ENCODE data around the gene FUZ. TPM values are rescaled to one million over a fixed set of nuclear protein-coding genes. Genes with fewer than 3 reads are reported as not detected.

FUZ gene
- total and polyA plus RNA-seq, 4 donors = 18.4 to 36.8 (median 30.2) TPM

DNA sequence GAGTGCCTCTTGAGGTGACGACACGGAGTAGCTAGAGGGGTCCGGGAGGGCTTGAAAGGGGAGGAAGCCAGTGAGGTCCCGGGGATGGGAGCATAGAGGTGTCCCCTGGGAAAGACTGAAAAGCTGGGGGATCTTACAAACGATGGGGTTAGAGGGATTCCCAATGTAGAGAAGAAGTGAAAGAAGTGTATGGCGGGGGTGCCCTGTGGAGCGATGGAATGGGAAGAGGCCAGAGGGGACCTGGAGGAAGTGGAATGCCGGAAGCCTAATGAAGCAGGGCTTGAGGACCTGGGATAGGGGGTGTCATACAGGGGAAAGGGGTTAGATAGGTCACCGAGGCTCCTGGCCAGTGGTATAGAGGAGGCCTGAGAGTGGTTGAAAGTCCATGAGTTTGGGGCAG, 45.7 kb downstream of the FUZ start:
- Histone ChIP-seq H3K27me3 (ENCODE audit: control insufficient read depth in 3 of 3, insufficient read depth in 3 of 3, low read length in 2 of 3) (no peaks in the 10 kb centered on the region), H3K36me3 (ENCODE audit: control insufficient read depth in 4 of 4, insufficient read depth in 4 of 4, low read length in 4 of 4) (peaks cover 0 to 2% (median 0%) of the 10 kb centered on the region in 4 donors), H3K4me1 (ENCODE audit: control insufficient read depth in 5 of 5, insufficient read depth in 5 of 5, low read length in 5 of 5) (peaks cover 0 to 22% (median 5%) of the 10 kb centered on the region in 5 donors), H3K27ac (ENCODE audit: low read depth in 1 of 2, low read length in 1 of 2) (peak overlapping the region; percentile 17 to 89), H3K9ac (ENCODE audit: insufficient read depth in 1 of 2, low read length in 2 of 2) (peak overlapping the region; percentile 86 to 91), H3K4me3 (peak overlapping the region; percentile 82), H3K9me3 (ENCODE audit: control insufficient read depth in 4 of 4, insufficient read depth in 3 of 4, low read length in 3 of 4) (no peaks in the 10 kb centered on the region)
- ATAC-seq (ENCODE audit: insufficient read depth, low FRiP score) (no peak), DNase-seq (peak in 2 of 3 donors; percentile 18 to 32)
- WGBS, 2 donors = 0 to 3% methylated on average over 9 of the region's 9 CpGs
- TF ChIP-seq, protein P1, sequence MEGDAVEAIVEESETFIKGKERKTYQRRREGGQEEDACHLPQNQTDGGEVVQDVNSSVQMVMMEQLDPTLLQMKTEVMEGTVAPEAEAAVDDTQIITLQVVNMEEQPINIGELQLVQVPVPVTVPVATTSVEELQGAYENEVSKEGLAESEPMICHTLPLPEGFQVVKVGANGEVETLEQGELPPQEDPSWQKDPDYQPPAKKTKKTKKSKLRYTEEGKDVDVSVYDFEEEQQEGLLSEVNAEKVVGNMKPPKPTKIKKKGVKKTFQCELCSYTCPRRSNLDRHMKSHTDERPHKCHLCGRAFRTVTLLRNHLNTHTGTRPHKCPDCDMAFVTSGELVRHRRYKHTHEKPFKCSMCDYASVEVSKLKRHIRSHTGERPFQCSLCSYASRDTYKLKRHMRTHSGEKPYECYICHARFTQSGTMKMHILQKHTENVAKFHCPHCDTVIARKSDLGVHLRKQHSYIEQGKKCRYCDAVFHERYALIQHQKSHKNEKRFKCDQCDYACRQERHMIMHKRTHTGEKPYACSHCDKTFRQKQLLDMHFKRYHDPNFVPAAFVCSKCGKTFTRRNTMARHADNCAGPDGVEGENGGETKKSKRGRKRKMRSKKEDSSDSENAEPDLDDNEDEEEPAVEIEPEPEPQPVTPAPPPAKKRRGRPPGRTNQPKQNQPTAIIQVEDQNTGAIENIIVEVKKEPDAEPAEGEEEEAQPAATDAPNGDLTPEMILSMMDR (IDR thresholded peaks at IDR 0.05; ENCODE audit: control extremely low read depth, extremely low read depth) = no peak

DNA sequence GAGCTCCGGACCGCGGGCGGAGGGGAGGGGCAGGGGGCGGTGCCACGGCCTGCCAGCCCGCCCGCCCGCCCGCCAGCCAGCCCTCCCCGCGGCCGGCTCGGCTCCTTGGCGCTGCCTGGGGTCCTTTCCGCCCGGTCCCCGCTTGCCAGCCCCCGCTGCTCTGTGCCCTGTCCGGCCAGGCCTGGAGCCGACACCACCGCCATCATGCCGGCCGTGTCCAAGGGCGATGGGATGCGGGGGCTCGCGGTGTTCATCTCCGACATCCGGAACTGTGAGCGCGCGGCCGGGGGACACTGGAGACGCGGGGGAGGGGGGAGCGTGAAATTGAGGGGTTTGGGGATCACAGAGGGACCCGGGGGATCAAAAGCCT, 46.2 kb downstream of the FUZ start, which contains the start of gene AP2A1:
Gene AP2A1, plus strand, starts transcription at position 72 of the 370 bp plus-strand sequence. Its CDS starts 133 bp downstream, at position 205.
- no peak for ATAC-seq (ENCODE audit: insufficient read depth, low FRiP score)
- no peaks in the 10 kb centered on the region for H3K9me3 ChIP-seq (ENCODE audit: control insufficient read depth in 4 of 4, insufficient read depth in 3 of 4, low read length in 3 of 4)
- TF ChIP-seq, protein P1 (IDR thresholded peaks at IDR 0.05; ENCODE audit: control extremely low read depth, extremely low read depth) = no peak
- peaks cover 0 to 23% (median 5%) of the 10 kb centered on the region in 5 donors for H3K4me1 ChIP-seq (ENCODE audit: control insufficient read depth in 5 of 5, insufficient read depth in 5 of 5, low read length in 5 of 5)
- no peaks in the 10 kb centered on the region for H3K27me3 ChIP-seq (ENCODE audit: control insufficient read depth in 3 of 3, insufficient read depth in 3 of 3, low read length in 2 of 3)
- DNase-seq = no peak
- WGBS, 2 donors = 2% methylated on average over 29 to 35 of the region's 38 CpGs
- peak within 1 kb of the TSS; percentile 86 to 91 for H3K9ac ChIP-seq (ENCODE audit: insufficient read depth in 1 of 2, low read length in 2 of 2)
- peak within 1 kb of the TSS; percentile 82 for H3K4me3 ChIP-seq
- peak within 1 kb of the TSS; percentile 92 to 98 for H3K27ac ChIP-seq (ENCODE audit: low read depth in 1 of 2, low read length in 1 of 2)
- peaks cover 0 to 2% (median 0%) of the 10 kb centered on the region in 4 donors for H3K36me3 ChIP-seq (ENCODE audit: control insufficient read depth in 4 of 4, insufficient read depth in 4 of 4, low read length in 4 of 4)

DNA sequence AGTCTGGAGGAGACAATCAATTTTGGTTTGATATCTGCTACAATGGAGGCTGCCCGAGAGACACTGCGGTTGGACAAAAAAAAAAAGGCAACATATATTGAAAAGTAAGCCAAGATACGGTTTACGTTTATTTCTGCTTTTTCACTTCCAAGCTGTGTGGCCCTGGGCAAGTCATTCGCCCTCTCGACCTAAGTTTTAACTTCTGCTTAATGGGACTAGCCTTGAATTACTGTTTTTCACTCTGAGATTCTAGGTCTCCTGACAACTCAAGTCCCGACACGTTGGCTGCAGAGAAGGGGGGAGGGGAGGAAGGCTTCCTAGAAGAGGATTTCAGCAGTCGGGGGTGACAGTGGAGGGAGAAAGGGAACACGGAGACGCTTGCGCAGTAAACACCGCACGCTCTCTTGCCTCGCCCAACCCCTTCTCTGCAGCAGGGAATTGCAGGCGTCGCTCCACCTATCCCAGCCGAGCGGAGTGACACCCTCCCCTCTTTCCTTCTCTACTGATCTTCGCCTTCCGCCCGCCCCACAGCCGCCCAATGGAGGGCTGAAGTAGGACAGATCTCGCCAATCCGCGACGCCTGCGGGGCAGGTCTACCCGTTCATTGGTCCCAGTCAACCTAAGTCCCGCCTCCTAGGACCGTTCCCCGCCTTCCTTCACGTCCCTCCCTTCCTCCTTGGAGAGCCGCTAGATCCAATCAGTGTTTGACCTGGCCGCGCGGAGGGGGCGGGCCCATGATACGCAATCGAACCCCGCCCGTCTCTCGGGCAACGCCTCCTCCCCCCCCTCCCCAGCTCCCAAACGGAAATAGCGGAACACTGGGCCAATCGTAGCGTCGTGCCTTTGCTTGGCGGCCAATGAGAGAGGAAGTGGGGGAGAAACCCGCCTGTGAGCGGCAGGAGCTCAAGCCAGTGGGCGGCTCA, 46.8 kb downstream of the FUZ start:
- ATAC-seq (ENCODE audit: insufficient read depth, low FRiP score) (peak; percentile 93), DNase-seq (peak; percentile 100)
- Histone ChIP-seq H3K36me3 (ENCODE audit: control insufficient read depth in 4 of 4, insufficient read depth in 4 of 4, low read length in 4 of 4) (no peaks in the 10 kb centered on the region), H3K27me3 (ENCODE audit: control insufficient read depth in 3 of 3, insufficient read depth in 3 of 3, low read length in 2 of 3) (no peaks in the 10 kb centered on the region), H3K9me3 (ENCODE audit: control insufficient read depth in 4 of 4, insufficient read depth in 3 of 4, low read length in 3 of 4) (no peaks in the 10 kb centered on the region), H3K27ac (ENCODE audit: low read depth in 1 of 2, low read length in 1 of 2) (peak overlapping the region; percentile 92 to 98), H3K4me3 (no peak overlapping the region), H3K9ac (ENCODE audit: insufficient read depth in 1 of 2, low read length in 2 of 2) (peak overlapping the region in 1 of 2 donors; percentile 82), H3K4me1 (ENCODE audit: control insufficient read depth in 5 of 5, insufficient read depth in 5 of 5, low read length in 5 of 5) (peaks cover 0 to 29% (median 5%) of the 10 kb centered on the region in 5 donors)
- WGBS, 2 donors = 1% methylated on average over 45 to 53 of the region's 53 CpGs
- TF ChIP-seq, protein P1 (IDR thresholded peaks at IDR 0.05; ENCODE audit: control extremely low read depth, extremely low read depth) = no peak
